Activated CD4-positive, CD25-positive, alpha-beta regulatory T cell treated with anti-CD3 and anti-CD28 coated beads, Interleukin-2, amount 50 U/mL, for 16 hours (primary cell): Measurements from ENCODE around the gene KRT79.

Experiments
- DNase-seq: peaks from one replicate; pipeline ENCODE4 v3.0.0-alpha.2; 2020; ENCODE audit warnings: low read depth, low spot score

KRT79 gene

DNA sequence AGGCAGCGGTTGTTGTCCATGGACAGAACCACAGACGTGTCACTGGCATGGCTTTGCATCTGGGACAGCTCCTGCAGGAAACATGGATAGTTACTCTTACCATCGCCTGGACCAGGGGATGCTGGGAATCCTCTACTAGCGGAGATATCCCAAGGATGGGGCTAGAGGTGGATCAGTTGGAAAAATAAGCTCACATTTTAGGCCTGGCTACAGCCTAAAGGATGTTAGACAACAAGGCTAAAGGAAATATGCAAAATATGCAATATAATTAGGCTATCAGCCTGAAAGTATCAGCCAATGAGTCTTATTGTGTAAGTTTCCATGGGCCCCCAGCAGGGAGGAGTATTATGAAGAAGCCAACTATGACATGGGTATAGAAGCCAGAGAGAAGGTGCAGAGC, 61.9 kb downstream of the KRT79 start:
- no peak for DNase-seq

DNA sequence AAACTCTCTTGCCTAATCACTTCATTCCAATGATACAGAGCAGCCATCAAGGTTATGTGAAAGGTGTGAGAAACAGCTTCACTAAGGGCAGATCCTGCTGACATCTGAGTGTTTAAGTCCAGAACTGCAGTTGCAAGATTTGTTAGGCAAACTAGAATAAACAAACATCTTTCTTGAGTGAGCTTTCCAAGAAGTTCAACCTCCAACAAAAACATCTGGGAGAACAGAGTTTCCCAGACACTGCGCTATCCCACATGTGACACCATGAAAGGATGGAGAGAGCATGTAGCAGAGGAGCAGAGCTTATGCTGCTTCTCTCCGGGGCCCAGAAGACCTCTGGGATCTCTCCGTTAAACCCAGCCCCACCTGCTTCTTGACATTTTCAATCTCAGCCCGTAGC, 62.6 kb downstream of the KRT79 start:
- DNase-seq, result no peak
